Stimulated activated naive CD4-positive, alpha-beta T cell (primary cell): ENCODE measurements around the gene FAM53B.
"Not testable (repeated sequence)": the region's sequence is repeated elsewhere in the genome, so short reads cannot be mapped to it uniquely, and the experiment has no call there.

Experiments
- DNase-seq, 6 experiments: peaks; one replicate each; lab custom pipeline; 2025; lab: John Stamatoyannopoulos, UW

FAM53B gene

GRCh38 chr10:124611738-124612137 lies 132.4 kb downstream of the FAM53B start:
- DNase-seq, result peak in 2 of 6 experiments; percentile 15 to 18

GRCh38 chr10:124610851-124611250 lies 133.3 kb downstream of the FAM53B start:
- not testable (repeated sequence) for DNase-seq

GRCh38 chr10:124610186-124610585 lies 134.0 kb downstream of the FAM53B start:
- not testable (repeated sequence) for DNase-seq

- no peak for DNase-seq
These were observed 134.5 kb downstream of the FAM53B start for GRCh38 chr10:124609698-124610097.

- no peak for DNase-seq
These were observed 136.0 kb downstream of the FAM53B start for GRCh38 chr10:124608093-124608721.

- DNase-seq, result no peak
These were observed 136.5 kb downstream of the FAM53B start for GRCh38 chr10:124607693-124608092.

GRCh38 chr10:124606822-124607221 lies 137.4 kb downstream of the FAM53B start:
- no peak for DNase-seq

- no peak for DNase-seq
These were observed 138.0 kb downstream of the FAM53B start for GRCh38 chr10:124605856-124606812.

GRCh38 chr10:124605481-124605855 lies 138.7 kb downstream of the FAM53B start:
- no peak for DNase-seq

GRCh38 chr10:124605001-124605370 lies 139.2 kb downstream of the FAM53B start:
- no peak for DNase-seq

- DNase-seq, result no peak
These were observed 139.8 kb downstream of the FAM53B start for GRCh38 chr10:124604214-124605000.

- DNase-seq, result no peak
These were observed 140.6 kb downstream of the FAM53B start for GRCh38 chr10:124603376-124604213.

- DNase-seq, result no peak
These were observed 141.4 kb downstream of the FAM53B start for GRCh38 chr10:124602646-124603365.

GRCh38 chr10:124602121-124602561 lies 142.0 kb downstream of the FAM53B start:
- no peak for DNase-seq

- DNase-seq, result no peak
These were observed 142.6 kb downstream of the FAM53B start for GRCh38 chr10:124601431-124602120.

- DNase-seq, result no peak
These were observed 143.2 kb downstream of the FAM53B start for GRCh38 chr10:124601016-124601415.

- no peak for DNase-seq
These were observed 143.9 kb downstream of the FAM53B start for GRCh38 chr10:124600051-124600880.

- no peak for DNase-seq
These were observed 144.6 kb downstream of the FAM53B start for GRCh38 chr10:124599588-124600050.
